ENCODE results near the gene DUS3L. TPM values are rescaled to one million over a fixed set of nuclear protein-coding genes. Genes with fewer than 3 reads are reported as not detected.

Gene DUS3L
- total and polyA plus RNA-seq, 2 of the 8 experiments (the other 6 are each of a cell fraction or from before 2014, with no cell fraction given): 37.6 to 39.1 TPM

- Histone ChIP-seq H4K91ac (replicated peaks; ENCODE audit: insufficient read length, low read length) (no peak overlapping the region), H3K23ac (ENCODE audit: insufficient read length) (no peak overlapping the region), H2AFZ (ENCODE audit: low read length) (no peak overlapping the region), H3K27ac (ENCODE audit: low read depth, low read length) (no peak overlapping the region), H4K20me1 (replicated peaks in 1 of 2; ENCODE audit: control insufficient read depth in 1 of 2, insufficient read depth in 2 of 2, low read length in 2 of 2) (no peaks in the 10 kb centered on the region), H3K27me3 (replicated peaks in 1 of 4; ENCODE audit: control insufficient read depth in 3 of 4, extremely low read depth in 1 of 4, insufficient read depth in 3 of 4, low read length in 3 of 4) (peaks cover 0 to 3% (median 0%) of the 10 kb centered on the region in 4 experiments; a peak in 3 of 7 replicates), H3K9me3 (ENCODE audit: insufficient read depth in 2 of 2, low read depth in 1 of 2, low read length in 1 of 2) (no peaks in the 10 kb centered on the region), H3K14ac (ENCODE audit: insufficient read length) (no peak overlapping the region), H3K56ac (replicated peaks; ENCODE audit: insufficient read length, low read depth, low read length) (no peak overlapping the region), H2BK15ac (ENCODE audit: low read length) (no peak overlapping the region), H3K18ac (ENCODE audit: extremely low read depth, low read length) (no peak overlapping the region), H4K5ac (ENCODE audit: insufficient read length, low read depth, low read length) (no peak overlapping the region), H2BK120ac (replicated peaks; ENCODE audit: low read depth, low read length) (no peak overlapping the region), H3K4me1 (replicated peaks in 1 of 4; ENCODE audit: control insufficient read depth in 3 of 4, insufficient read depth in 4 of 4, low read length in 3 of 4) (no peaks in the 10 kb centered on the region; a peak in 1 of 7 replicates), H2BK5ac (ENCODE audit: low read depth, low read length) (no peak overlapping the region), H4K8ac (ENCODE audit: extremely low read depth, insufficient read depth, low read length) (0 out of 2 replicates have a peak overlapping the region, but pooled peaks have one; percentile 23), H3K79me1 (ENCODE audit: low read depth, low read length) (no peaks in the 10 kb centered on the region), H2BK12ac (ENCODE audit: low read depth, low read length) (no peak overlapping the region), H3K23me2 (ENCODE audit: low read depth, low read length) (no peaks in the 10 kb centered on the region), H2AK5ac (ENCODE audit: low read depth, low read length) (no peak overlapping the region), H3K4me3 (ENCODE audit: extremely low read depth in 1 of 4, insufficient read depth in 2 of 4, low read depth in 3 of 4, low read length in 4 of 4) (no peak overlapping the region), H3K4me2 (ENCODE audit: insufficient read depth in 1 of 2, low read depth in 2 of 2, low read length in 2 of 2) (no peak overlapping the region), H3K36me3 (ENCODE audit: control insufficient read depth in 2 of 4, insufficient read depth in 4 of 4, low read length in 3 of 4) (no peaks in the 10 kb centered on the region), H3K4ac (replicated peaks; ENCODE audit: insufficient read length, low read depth, low read length) (no peak overlapping the region), H2BK20ac (ENCODE audit: low read length) (no peak overlapping the region), H3K79me2 (ENCODE audit: control insufficient read depth in 1 of 2, insufficient read depth in 2 of 2, low read length in 2 of 2) (no peaks in the 10 kb centered on the region), H3K9ac (replicated peaks in 1 of 4; ENCODE audit: extremely low read depth in 1 of 4, low read depth in 3 of 4, low read length in 3 of 4) (no peak overlapping the region)
- CTCF ChIA-PET (ENCODE audit: partially characterized antibody): interaction anchor here (2.8 kb wide), 1 partner anchor 34 kb away, joined by 6 read pairs; no protein-coding TSS in a partner anchor
- no peak for DNase-seq (ENCODE audit: low read depth in 1 of 2, low spot score in 2 of 2)
- 91% methylated on average over 17 of the region's 20 CpGs; no CpG with 5 or more reads in 1 of the 2 experiments for WGBS, 2 experiments (ENCODE audit: extremely low coverage in 1 of 2, insufficient coverage in 1 of 2, insufficient read length in 1 of 2, insufficient replicate concordance in 2 of 2, low coverage in 1 of 2, low lambda C conversion rate in 2 of 2, missing lambda C conversion rate in 1 of 2)
- no peak for FAIRE-seq
- POLR2A ChIA-PET (ENCODE audit: partially characterized antibody): interaction anchor here (3.0 kb wide), 1 partner anchor 10 kb away, joined by 16 read pairs; no protein-coding TSS in a partner anchor
- TF ChIP-seq BRCA1 (IDR thresholded peaks at IDR 0.05; ENCODE audit: low read depth, low read length): no peak
- TF ChIP-seq NANOG (IDR thresholded peaks at IDR 0.05; ENCODE audit: insufficient read depth, low read depth, low read length, poor library complexity, severe bottlenecking): no peak
- no peak for TF ChIP-seq USF2 (IDR thresholded peaks at IDR 0.05; ENCODE audit: low read length)
- TF ChIP-seq CTCF (IDR thresholded peaks at IDR 0.05; ENCODE audit: control extremely low read depth in 1 of 3, insufficient read depth in 1 of 3, low read depth in 1 of 3, low read length in 3 of 3): no peak
- no peak for TF ChIP-seq HDAC2 (IDR thresholded peaks at IDR 0.05; ENCODE audit: borderline replicate concordance in 1 of 2, low read depth in 2 of 2, low read length in 2 of 2)
- no peak for TF ChIP-seq RAD21 (IDR thresholded peaks at IDR 0.05 in 1 of 2, conservative IDR thresholded peaks at IDR 0.05 in 1 of 2; ENCODE audit: low read depth in 2 of 2, low read length in 2 of 2)
- no peak for TF ChIP-seq SRF (IDR thresholded peaks at IDR 0.05; ENCODE audit: low read depth, low read length)
- no peak for TF ChIP-seq SP2 (IDR thresholded peaks at IDR 0.05; ENCODE audit: low read length)
Observed at GRCh38 chr19:5838353-5839064, 47.5 kb upstream of the DUS3L start.
